ENCODE data around the gene ST6GALNAC3. TPM values are rescaled to one million over a fixed set of nuclear protein-coding genes. Genes with fewer than 3 reads are reported as not detected.

The ST6GALNAC3 gene
- total RNA-seq, 1 experiment from 2014 or later, result 2.2 TPM

GRCh38 chr1:76682138-76682537 is 607.6 kb downstream of the ST6GALNAC3 start:
- no peaks in the 10 kb centered on the region for H3K9me3 ChIP-seq (ENCODE audit: control insufficient read depth in 1 of 2, insufficient read depth in 1 of 2, low read depth in 1 of 2, low read length in 2 of 2)
- H3K4me2 ChIP-seq (ENCODE audit: low read length), result no peak overlapping the region
- RAD21 ChIA-PET (ENCODE audit: low non-redundant PET in 1 of 2, low total read pairs in 2 of 2, uncharacterized antibody in 2 of 2, unreplicated experiment in 2 of 2), result no interaction called here
- no peak overlapping the region for H2AFZ ChIP-seq (ENCODE audit: low read depth, low read length, poor library complexity, severe bottlenecking)
- H3K27ac ChIP-seq (ENCODE audit: low read depth, low read length), result no peak overlapping the region
- CTCF ChIA-PET, result no interaction called here
- intact Hi-C loops (cut with micrococcal nuclease), result no loop called here
- POLR2A ChIA-PET, result no interaction called here
- no peaks in the 10 kb centered on the region for H3K4me1 ChIP-seq (ENCODE audit: control insufficient read depth in 1 of 2, insufficient read depth in 2 of 2, low read length in 2 of 2)
- no peak overlapping the region for H3K9ac ChIP-seq (ENCODE audit: low read length)
- H3K79me2 ChIP-seq (ENCODE audit: insufficient read depth, low read length), result no peaks in the 10 kb centered on the region
- TF ChIP-seq, protein P1, sequence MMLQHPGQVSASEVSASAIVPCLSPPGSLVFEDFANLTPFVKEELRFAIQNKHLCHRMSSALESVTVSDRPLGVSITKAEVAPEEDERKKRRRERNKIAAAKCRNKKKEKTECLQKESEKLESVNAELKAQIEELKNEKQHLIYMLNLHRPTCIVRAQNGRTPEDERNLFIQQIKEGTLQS (IDR thresholded peaks at IDR 0.05), result no peak
- TF ChIP-seq RAD21 (IDR thresholded peaks at IDR 0.05; ENCODE audit: low read depth), result 0 out of 2 replicates have a peak, but pooled peaks have one; percentile 7
- no peak for DNase-seq (ENCODE audit: low read depth, low spot score)
- ATAC-seq, result peak; percentile 55; the same call in 1 of the 2 replicates
- H3K9me2 ChIP-seq (ENCODE audit: insufficient read depth), result no peaks in the 10 kb centered on the region; the same call in 1 of the 2 replicates
- H4K20me1 ChIP-seq (ENCODE audit: insufficient read depth), result no peaks in the 10 kb centered on the region
- H3K27me3 ChIP-seq (ENCODE audit: insufficient read depth, low read length), result no peaks in the 10 kb centered on the region
- no TSS peak for BruUV-seq (replicated peaks)
- no peaks in the 10 kb centered on the region for H3K36me3 ChIP-seq (ENCODE audit: control insufficient read depth in 1 of 2, insufficient read depth in 2 of 2, low read length in 2 of 2)
- no peak overlapping the region for H3K4me3 ChIP-seq (replicated peaks in 1 of 2; ENCODE audit: low read depth in 1 of 2, low read length in 2 of 2)

Other genes with a start within 250 kb of the ST6GALNAC3 start
- gene ASB17, start 142.3 kb upstream of the ST6GALNAC3 start, total RNA-seq (2021; ENCODE audit: unreplicated experiment), result not detected

Measured in HCT116 (cell line).